BLaER1 (cell line): ENCODE results near the gene SYTL1.
A peak's percentile ranks its signal among the peaks of the same experiment; 100 is the strongest.

ENCODE experiments used
- H3K27ac ChIP-seq: shearing (Covaris generic); formaldehyde crosslinking; 2 replicates; pipeline ENCODE4 v1.8.1; 2022
- H3K27me3 ChIP-seq: shearing (Covaris generic); formaldehyde crosslinking; 2 replicates; pipeline ENCODE4 v1.8.1; 2022
- H3K36me3 ChIP-seq: shearing (Covaris generic); formaldehyde crosslinking; 2 replicates; pipeline ENCODE4 v1.8.1; 2022
- H3K4me1 ChIP-seq: shearing (Covaris generic); formaldehyde crosslinking; 2 replicates; pipeline ENCODE4 v1.8.1; 2022
- H3K4me2 ChIP-seq: shearing (Covaris generic); formaldehyde crosslinking; 2 replicates; pipeline ENCODE4 v1.8.1; 2022
- H3K4me3 ChIP-seq: shearing (Covaris generic); formaldehyde crosslinking; 2 replicates; pipeline ENCODE4 v1.8.1; 2022
- H3K9ac ChIP-seq: shearing (Covaris generic); formaldehyde crosslinking; 2 replicates; pipeline ENCODE4 v1.8.1; 2022
- H3K9me3 ChIP-seq: shearing (Covaris generic); formaldehyde crosslinking; 2 replicates; pipeline ENCODE4 v1.8.1; 2022
- H4K20me1 ChIP-seq: shearing (Covaris generic); formaldehyde crosslinking; 2 replicates; pipeline ENCODE4 v1.8.1; 2022
- Cebpa-rat ChIP-seq: shearing (Covaris generic); IDR thresholded peaks from 2 replicates; pipeline ENCODE4 v1.8.1; 2022

The SYTL1 gene

DNA sequence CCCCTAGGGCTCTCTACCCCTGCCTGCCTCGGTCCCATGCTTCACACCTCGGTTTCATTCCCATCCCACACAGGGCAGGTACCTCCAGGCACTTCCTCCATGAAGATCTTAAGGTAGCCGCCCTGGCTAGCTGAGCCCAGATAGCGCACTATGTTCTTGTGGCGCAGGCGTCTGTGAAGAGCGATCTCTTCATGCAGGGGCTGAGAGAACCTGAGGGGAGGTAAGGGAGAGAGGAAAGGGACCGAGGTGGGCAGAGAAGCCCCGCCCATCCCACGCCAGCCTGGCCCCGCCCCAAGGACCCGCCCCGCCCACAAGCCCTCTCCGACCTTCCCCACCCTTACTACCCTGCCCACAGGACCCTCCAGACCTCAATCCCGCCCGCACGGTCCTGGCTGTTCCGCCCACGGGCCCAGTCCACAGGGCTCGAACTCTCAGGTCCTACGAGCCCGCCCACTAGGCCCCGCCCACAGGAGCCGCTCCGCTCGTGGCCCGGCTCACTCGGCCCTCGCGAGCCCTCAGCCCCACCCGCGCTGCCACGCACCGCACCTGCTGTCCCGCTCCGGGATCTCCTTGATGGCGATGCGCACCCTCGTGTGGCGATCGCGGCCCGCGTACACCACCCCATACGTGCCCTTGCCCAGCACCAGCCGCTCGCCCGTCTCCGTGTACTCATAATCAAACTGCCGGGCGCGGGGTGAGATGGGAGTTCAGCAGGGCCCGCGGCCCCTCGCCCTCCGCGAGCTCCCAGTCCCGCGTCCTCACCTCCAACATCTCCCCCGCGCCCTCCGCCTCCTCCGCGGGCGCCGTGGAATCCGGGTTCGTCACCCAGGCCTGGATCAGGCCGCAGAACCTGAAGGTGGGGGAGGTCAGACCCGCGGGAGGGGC, 18.6 kb downstream of the SYTL1 start:
- Histone ChIP-seq H3K36me3 (peaks cover 6% of the 10 kb centered on the region; the same call in 1 of the 2 replicates), H3K27ac (no peak overlapping the region), H3K27me3 (peaks cover 10% of the 10 kb centered on the region; the same call in 1 of the 2 replicates), H3K4me1 (peaks cover 70% of the 10 kb centered on the region), H3K4me2 (peak overlapping the region; percentile 95), H3K9ac (peak overlapping the region; percentile 67), H3K9me3 (no peaks in the 10 kb centered on the region), H3K4me3 (peak overlapping the region; percentile 70), H4K20me1 (no peaks in the 10 kb centered on the region)
- no peak for TF ChIP-seq Cebpa-rat

DNA sequence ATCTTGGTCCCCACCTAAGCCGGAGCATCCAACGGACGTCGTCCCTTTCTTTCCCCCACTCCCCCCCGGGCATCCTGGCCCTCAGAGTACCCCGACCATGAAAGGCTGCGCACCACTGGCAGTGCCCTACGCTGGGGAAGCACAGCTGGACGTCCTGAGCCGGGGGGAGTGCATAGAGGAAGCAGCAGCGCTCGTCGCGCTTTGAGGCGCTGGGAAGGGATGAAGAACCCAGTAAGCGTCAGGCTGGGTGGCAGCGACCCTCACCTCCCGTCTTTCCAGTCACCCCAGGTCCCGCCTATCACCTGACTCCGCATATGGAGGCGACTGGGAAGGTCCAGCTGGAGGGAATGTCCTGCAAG, 19.2 kb downstream of the SYTL1 start:
- Histone ChIP-seq H3K4me2 (peak overlapping the region; percentile 95), H3K9me3 (no peaks in the 10 kb centered on the region), H3K4me1 (peaks cover 64% of the 10 kb centered on the region), H3K4me3 (peak overlapping the region; percentile 70), H3K27me3 (peaks cover 10% of the 10 kb centered on the region; the same call in 1 of the 2 replicates), H4K20me1 (no peaks in the 10 kb centered on the region), H3K36me3 (no peaks in the 10 kb centered on the region), H3K9ac (peak overlapping the region; percentile 67; the same call in 1 of the 2 replicates), H3K27ac (no peak overlapping the region)
- no peak for TF ChIP-seq Cebpa-rat

DNA sequence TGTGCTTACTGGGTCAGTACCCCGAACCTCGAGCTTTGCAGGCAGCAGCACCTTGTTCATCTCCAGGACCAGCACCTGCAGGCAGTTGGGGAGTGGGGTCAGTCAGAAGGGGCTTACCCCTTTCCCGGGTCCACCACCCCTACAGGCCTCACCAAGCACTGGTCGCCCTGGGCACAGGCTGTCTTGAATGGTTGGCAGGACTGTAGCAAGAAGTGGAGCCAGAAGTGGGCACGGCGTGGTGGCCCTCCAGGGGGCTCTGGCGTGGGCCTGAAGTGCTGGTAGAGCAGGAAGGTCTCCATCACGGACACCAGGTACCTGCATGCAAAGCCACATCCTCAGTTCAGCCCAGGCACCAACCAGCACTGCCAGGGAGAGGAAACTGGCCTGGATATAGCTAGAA, 19.7 kb downstream of the SYTL1 start:
- Histone ChIP-seq H3K36me3 (no peaks in the 10 kb centered on the region), H3K4me1 (peaks cover 61% of the 10 kb centered on the region), H3K4me3 (no peak overlapping the region), H3K4me2 (peak overlapping the region; percentile 95; the same call in 1 of the 2 replicates), H3K27ac (no peak overlapping the region), H3K9me3 (no peaks in the 10 kb centered on the region), H3K9ac (no peak overlapping the region), H4K20me1 (no peaks in the 10 kb centered on the region), H3K27me3 (peaks cover 10% of the 10 kb centered on the region; the same call in 1 of the 2 replicates)
- TF ChIP-seq Cebpa-rat = no peak

DNA sequence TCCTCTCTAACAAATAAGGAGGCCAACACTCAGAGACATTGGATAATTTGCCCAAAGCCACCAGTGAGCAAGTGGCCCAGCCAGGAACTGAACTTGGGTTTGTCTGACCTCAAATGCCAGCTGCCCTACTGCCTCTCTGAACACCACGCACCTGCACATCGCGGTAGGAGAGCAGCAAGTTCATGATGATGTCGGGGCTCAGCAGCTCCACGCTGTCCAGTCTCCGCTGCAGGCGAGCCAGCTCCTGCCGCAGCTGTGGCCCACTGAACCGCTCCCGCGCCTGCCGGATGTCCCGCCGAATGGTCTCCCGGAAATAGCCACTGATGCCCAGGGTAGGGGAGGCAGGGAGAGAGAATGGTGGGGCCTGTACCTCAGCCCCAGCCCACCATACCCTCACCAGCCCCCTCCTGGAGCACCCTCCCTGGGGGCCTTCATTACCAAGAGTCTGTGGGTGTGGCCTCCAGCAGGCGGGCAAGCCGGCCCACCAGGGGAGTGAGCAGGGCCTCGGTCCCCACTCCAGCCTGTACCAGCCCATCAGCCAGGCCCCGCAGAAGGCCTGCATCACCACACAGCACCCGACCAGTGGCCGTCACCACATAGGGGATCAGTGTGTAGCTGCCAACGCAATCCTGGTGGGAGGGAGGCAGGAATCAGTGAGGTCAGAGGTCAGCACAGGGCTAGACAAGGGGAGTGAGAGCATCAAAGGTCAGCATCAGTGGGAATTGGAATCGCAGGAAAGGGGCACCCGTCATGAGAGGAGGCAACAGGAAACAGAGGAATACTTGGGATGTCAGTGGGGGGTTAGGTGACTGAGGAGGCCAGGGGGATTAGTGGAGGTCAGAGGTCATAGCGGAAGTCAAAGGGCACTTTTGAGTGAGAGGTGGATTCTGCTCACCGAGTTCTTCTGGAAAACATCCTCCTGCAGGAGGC, 22.2 kb downstream of the SYTL1 start:
- H3K9ac ChIP-seq = 0 out of 2 replicates have a peak overlapping the region, but pooled peaks have one; percentile 3
- no peak for TF ChIP-seq Cebpa-rat
- H3K4me1 ChIP-seq = peaks cover 67% of the 10 kb centered on the region
- H4K20me1 ChIP-seq = no peaks in the 10 kb centered on the region
- H3K27ac ChIP-seq = no peak overlapping the region
- H3K27me3 ChIP-seq = peaks cover 10% of the 10 kb centered on the region; the same call in 1 of the 2 replicates
- peak overlapping the region; percentile 98 for H3K4me2 ChIP-seq
- H3K4me3 ChIP-seq = no peak overlapping the region
- H3K9me3 ChIP-seq = no peaks in the 10 kb centered on the region
- H3K36me3 ChIP-seq = no peaks in the 10 kb centered on the region

DNA sequence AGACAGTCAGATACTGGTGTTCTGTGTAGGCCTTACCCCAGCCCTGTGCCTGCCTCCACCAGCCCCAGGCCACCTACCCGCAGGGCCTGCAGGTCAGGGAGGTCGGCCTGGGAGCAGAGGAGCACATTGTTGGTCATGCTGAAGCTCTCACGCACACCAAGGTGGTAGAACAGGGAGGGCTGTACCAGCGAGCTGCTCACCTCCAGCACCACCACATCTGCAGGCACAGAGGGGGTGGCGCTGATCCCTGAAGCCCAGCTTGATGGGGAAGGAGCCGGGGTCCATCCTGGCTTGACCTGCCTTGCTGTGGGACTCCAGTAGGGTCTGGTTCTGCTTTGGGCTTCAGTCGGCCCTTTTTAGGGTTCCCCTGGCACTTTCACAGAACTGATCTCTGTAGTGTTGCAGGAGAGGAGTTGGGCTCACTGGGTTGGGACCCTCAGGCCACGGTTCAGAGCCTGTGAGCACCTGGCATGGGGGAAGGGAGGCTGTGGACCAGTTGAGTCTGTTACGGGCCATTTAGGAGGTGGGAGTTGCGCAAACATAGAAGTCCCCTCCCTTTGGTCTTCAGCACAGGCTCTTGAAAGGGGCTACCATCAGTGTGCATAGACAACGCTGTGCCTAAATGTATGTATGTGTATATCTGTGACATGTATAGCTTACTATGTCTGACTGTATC, 23.0 kb downstream of the SYTL1 start:
- Histone ChIP-seq H3K9ac (0 out of 2 replicates have a peak overlapping the region, but pooled peaks have one; percentile 3), H3K4me2 (peak overlapping the region; percentile 98), H3K27me3 (peaks cover 3% of the 10 kb centered on the region; the same call in 1 of the 2 replicates), H3K9me3 (no peaks in the 10 kb centered on the region), H3K4me1 (peaks cover 69% of the 10 kb centered on the region), H3K36me3 (no peaks in the 10 kb centered on the region), H4K20me1 (no peaks in the 10 kb centered on the region), H3K4me3 (no peak overlapping the region), H3K27ac (peak overlapping the region; percentile 2; the same call in 1 of the 2 replicates)
- TF ChIP-seq Cebpa-rat = peak; percentile 58; the same call in 1 of the 2 replicates

DNA sequence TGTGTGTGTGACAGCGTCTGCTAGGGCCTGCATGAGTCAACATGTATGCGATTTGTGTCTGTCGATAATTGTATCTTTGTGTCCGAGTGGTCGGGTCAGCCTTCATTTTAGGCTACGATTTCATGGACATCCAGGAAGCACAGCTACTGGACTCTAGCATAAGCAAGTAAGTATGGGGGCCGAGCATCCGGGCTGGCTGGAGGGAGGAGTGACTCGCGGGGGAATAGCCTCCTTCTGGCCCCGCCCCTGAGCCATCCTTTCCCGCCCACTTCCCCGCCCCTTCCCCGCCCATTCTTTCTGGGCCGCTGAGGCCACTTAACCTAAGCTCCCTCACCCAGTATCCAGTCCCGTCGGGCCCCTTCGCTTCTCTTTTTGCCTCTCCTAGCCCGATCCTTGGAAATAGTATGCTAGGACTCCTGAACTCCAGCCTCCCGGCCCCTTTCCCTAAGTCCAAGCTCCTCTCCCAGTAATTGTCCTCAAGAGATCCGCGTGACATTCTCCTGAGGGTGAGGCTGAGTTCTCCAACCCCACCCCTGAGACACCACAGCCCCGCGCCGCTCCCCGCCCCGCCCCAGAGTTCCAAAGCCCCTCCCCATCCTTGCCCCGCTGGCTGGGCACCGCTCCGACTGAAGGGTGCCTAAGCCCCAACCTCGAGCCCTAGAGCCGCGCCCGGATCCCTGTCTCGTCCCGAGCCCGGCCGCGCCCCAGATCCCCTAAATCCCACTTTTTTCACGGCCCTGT, 23.7 kb downstream of the SYTL1 start:
- H3K9me3 ChIP-seq = no peaks in the 10 kb centered on the region
- H3K4me1 ChIP-seq = peaks cover 71% of the 10 kb centered on the region
- H3K4me3 ChIP-seq = peak overlapping the region; percentile 76
- H4K20me1 ChIP-seq = no peaks in the 10 kb centered on the region
- no peaks in the 10 kb centered on the region for H3K36me3 ChIP-seq
- no peaks in the 10 kb centered on the region; the same call in 1 of the 2 replicates for H3K27me3 ChIP-seq
- H3K9ac ChIP-seq = peak overlapping the region; percentile 81
- no peak for TF ChIP-seq Cebpa-rat
- peak overlapping the region; percentile 98 for H3K4me2 ChIP-seq
- H3K27ac ChIP-seq = peak overlapping the region; percentile 75

DNA sequence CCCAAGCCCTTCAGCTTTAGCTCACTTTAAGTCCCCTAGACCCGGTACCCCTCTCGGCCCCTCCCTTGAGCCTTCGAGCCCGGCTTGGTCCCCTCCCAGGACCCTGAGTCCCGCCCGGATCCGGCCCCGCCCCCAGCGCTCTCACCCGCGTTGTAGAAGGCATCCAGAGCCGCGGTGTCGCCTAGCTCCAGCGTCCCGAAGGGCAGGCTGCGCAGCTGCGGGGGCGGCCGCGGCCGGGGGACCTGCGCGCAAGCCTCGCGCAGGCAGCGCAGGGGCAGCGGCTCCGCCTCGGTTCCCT, 24.2 kb downstream of the SYTL1 start:
- Histone ChIP-seq H3K4me1 (peaks cover 67% of the 10 kb centered on the region), H3K4me3 (peak overlapping the region; percentile 76), H3K27ac (peak overlapping the region; percentile 75), H3K9me3 (no peaks in the 10 kb centered on the region), H3K36me3 (no peaks in the 10 kb centered on the region), H3K9ac (peak overlapping the region; percentile 81), H3K4me2 (peak overlapping the region; percentile 98), H3K27me3 (no peaks in the 10 kb centered on the region), H4K20me1 (no peaks in the 10 kb centered on the region)
- no peak for TF ChIP-seq Cebpa-rat

DNA sequence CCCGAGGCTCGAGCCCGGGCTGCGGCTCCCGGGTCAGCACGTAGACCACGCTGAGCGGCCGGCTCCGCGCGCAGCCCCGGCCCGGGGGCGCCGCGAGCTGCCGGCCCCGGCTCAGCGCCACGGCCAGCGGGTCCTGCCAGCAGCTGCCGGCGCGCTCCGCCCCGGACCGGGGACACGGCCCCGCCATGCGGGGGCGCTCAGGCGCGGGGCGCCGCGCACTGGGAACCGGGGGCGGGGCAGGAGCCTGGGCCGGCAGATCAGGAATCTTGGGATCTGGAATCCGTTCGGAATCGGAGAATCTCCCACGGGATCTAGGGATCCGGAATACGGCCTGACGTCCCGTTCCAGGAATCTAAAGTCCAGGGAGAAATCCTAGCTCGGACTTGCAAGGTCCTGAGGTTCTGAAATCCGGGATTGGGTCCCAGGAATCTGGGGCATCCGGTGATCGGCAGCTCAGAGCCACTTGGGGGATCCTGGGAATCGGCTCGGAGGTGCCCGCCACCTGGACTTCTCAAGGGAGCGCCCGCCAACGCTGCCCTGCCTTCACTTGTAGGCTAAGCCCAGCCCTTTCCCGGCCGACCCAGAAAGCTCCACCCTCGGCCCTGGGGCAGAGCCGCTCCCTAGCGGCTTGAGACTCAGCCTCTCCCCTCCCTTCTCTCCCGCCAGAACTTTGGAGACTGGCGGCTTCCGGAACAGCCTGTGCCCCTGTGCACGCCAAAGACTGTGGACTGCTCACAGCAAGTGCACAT, 24.8 kb downstream of the SYTL1 start, which contains the start of gene MAP3K6:
Gene MAP3K6, minus strand, starts transcription at position 551 of the 749 bp plus-strand sequence. Its CDS starts 364 bp downstream, at position 187.
- peaks cover 63% of the 10 kb centered on the region for H3K4me1 ChIP-seq
- peak within 1 kb of the TSS; percentile 81 for H3K9ac ChIP-seq
- H3K27me3 ChIP-seq = no peaks in the 10 kb centered on the region
- peak within 1 kb of the TSS; percentile 76 for H3K4me3 ChIP-seq
- peak within 1 kb of the TSS; percentile 98 for H3K4me2 ChIP-seq
- no peaks in the 10 kb centered on the region for H3K36me3 ChIP-seq
- no peaks in the 10 kb centered on the region for H3K9me3 ChIP-seq
- peak within 1 kb of the TSS; percentile 75 for H3K27ac ChIP-seq
- H4K20me1 ChIP-seq = no peaks in the 10 kb centered on the region
- TF ChIP-seq Cebpa-rat = no peak
